ENCODE measurements around the gene ADTRP.

DNA sequence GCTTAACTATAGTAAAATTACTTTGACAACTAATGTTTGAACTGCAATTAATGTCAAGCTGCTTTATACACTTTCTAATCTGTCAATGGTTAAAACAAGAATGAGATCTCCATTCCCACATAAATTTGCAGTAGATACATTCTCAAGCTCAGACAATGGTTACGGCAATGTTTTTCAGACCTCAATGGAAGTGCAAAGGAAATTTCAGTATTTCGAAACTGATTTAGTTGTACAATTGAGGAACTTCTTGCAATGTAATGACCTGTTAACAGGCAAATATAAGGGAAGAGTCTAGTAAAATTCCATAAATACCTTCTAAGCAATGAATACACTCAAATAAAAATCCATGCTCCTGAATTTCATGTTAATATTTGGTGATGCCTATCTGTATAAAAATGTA lies 94.7 kb downstream of the ADTRP start:
- no peak for TF ChIP-seq ZNF521 (tag by site-specific recombination; IDR thresholded peaks at IDR 0.05)
- TF ChIP-seq ZNF785 (tag by site-specific recombination; IDR thresholded peaks at IDR 0.05): no peak
- TF ChIP-seq, protein P1, sequence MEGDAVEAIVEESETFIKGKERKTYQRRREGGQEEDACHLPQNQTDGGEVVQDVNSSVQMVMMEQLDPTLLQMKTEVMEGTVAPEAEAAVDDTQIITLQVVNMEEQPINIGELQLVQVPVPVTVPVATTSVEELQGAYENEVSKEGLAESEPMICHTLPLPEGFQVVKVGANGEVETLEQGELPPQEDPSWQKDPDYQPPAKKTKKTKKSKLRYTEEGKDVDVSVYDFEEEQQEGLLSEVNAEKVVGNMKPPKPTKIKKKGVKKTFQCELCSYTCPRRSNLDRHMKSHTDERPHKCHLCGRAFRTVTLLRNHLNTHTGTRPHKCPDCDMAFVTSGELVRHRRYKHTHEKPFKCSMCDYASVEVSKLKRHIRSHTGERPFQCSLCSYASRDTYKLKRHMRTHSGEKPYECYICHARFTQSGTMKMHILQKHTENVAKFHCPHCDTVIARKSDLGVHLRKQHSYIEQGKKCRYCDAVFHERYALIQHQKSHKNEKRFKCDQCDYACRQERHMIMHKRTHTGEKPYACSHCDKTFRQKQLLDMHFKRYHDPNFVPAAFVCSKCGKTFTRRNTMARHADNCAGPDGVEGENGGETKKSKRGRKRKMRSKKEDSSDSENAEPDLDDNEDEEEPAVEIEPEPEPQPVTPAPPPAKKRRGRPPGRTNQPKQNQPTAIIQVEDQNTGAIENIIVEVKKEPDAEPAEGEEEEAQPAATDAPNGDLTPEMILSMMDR (tag by site-specific recombination; IDR thresholded peaks at IDR 0.05): no peak
- no peak for TF ChIP-seq ZNF146 (tag by site-specific recombination; IDR thresholded peaks at IDR 0.05)
- no peak for TF ChIP-seq BCL11B (tag by site-specific recombination; IDR thresholded peaks at IDR 0.05; ENCODE audit: low read depth)
- no peak for TF ChIP-seq TCF7L2 (IDR thresholded peaks at IDR 0.05; ENCODE audit: borderline replicate concordance, low read depth, low read length)
- TF ChIP-seq, protein P2, sequence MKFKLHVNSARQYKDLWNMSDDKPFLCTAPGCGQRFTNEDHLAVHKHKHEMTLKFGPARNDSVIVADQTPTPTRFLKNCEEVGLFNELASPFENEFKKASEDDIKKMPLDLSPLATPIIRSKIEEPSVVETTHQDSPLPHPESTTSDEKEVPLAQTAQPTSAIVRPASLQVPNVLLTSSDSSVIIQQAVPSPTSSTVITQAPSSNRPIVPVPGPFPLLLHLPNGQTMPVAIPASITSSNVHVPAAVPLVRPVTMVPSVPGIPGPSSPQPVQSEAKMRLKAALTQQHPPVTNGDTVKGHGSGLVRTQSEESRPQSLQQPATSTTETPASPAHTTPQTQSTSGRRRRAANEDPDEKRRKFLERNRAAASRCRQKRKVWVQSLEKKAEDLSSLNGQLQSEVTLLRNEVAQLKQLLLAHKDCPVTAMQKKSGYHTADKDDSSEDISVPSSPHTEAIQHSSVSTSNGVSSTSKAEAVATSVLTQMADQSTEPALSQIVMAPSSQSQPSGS (tag by site-specific recombination; IDR thresholded peaks at IDR 0.05; ENCODE audit: low read depth): no peak
- no peak for TF ChIP-seq ZNF248 (tag by site-specific recombination; IDR thresholded peaks at IDR 0.05)
- no peak for TF ChIP-seq ZNF626 (tag by site-specific recombination; IDR thresholded peaks at IDR 0.05)
- TF ChIP-seq, protein P3, sequence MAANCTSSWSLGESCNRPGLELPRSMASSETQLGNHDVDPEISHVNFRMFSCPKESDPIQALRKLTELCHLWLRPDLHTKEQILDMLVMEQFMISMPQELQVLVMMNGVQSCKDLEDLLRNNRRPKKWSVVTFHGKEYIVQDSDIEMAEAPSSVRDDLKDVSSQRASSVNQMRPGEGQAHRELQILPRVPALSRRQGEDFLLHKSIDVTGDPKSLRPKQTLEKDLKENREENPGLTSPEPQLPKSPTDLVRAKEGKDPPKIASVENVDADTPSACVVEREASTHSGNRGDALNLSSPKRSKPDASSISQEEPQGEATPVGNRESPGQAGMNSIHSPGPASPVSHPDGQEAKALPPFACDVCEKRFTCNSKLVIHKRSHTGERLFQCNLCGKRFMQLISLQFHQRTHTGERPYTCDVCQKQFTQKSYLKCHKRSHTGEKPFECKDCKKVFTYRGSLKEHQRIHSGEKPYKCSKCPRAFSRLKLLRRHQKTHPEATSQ (tag by site-specific recombination; IDR thresholded peaks at IDR 0.05): no peak
- no peak for TF ChIP-seq YY1 (tag by site-specific recombination; IDR thresholded peaks at IDR 0.05)
- TF ChIP-seq ZNF596 (tag by site-specific recombination; IDR thresholded peaks at IDR 0.05): no peak
- TF ChIP-seq, protein P4, sequence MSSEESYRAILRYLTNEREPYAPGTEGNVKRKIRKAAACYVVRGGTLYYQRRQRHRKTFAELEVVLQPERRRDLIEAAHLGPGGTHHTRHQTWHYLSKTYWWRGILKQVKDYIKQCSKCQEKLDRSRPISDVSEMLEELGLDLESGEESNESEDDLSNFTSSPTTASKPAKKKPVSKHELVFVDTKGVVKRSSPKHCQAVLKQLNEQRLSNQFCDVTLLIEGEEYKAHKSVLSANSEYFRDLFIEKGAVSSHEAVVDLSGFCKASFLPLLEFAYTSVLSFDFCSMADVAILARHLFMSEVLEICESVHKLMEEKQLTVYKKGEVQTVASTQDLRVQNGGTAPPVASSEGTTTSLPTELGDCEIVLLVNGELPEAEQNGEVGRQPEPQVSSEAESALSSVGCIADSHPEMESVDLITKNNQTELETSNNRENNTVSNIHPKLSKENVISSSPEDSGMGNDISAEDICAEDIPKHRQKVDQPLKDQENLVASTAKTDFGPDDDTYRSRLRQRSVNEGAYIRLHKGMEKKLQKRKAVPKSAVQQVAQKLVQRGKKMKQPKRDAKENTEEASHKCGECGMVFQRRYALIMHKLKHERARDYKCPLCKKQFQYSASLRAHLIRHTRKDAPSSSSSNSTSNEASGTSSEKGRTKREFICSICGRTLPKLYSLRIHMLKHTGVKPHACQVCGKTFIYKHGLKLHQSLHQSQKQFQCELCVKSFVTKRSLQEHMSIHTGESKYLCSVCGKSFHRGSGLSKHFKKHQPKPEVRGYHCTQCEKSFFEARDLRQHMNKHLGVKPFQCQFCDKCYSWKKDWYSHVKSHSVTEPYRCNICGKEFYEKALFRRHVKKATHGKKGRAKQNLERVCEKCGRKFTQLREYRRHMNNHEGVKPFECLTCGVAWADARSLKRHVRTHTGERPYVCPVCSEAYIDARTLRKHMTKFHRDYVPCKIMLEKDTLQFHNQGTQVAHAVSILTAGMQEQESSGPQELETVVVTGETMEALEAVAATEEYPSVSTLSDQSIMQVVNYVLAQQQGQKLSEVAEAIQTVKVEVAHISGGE (tag by site-specific recombination; conservative IDR thresholded peaks at IDR 0.05; ENCODE audit: low read depth): no peak

Data from HEK293 (cell line).